ENCODE measurements around the gene NDUFS5.
"Not testable (repeated sequence)": the region's sequence is repeated elsewhere in the genome, so short reads cannot be mapped to it uniquely, and the experiment has no call there.

NDUFS5 gene
- 51.4 to 70.8 (median 56.2) reads per million in 4 donors for total RNA-seq

- DNase-seq: peak; percentile 59 to 86 (median 75)
Measured at GRCh38 chr1:39026051-39026865, at the start of gene NDUFS5. Gene NDUFS5 (plus strand): TSS chr1:39026350. CDS start chr1:39028725, 2,375 bp downstream.

GRCh38 chr1:38977399-38978244 lies 48.5 kb upstream of the NDUFS5 start:
- DNase-seq: peak; percentile 54 to 76 (median 69)

- DNase-seq: peak in 2 of 5 donors; percentile 11 to 12
Measured at GRCh38 chr1:38978245-38978542, 48.0 kb upstream of the NDUFS5 start.

GRCh38 chr1:38979380-38979779 lies 46.8 kb upstream of the NDUFS5 start:
- not testable (repeated sequence) for DNase-seq

GRCh38 chr1:38989979-38990378 lies 36.2 kb upstream of the NDUFS5 start:
- DNase-seq: no peak

- no peak for DNase-seq
Measured at GRCh38 chr1:38990386-38990737, 35.8 kb upstream of the NDUFS5 start.

GRCh38 chr1:38990738-38991637 lies 35.2 kb upstream of the NDUFS5 start, which contains the start of gene AKIRIN1:
Gene AKIRIN1 (plus strand): TSS chr1:38991276. CDS start chr1:38991381, 105 bp downstream.
- peak; percentile 85 to 97 (median 89) for DNase-seq

- no peak for DNase-seq
Measured at GRCh38 chr1:38991638-38992411, 34.3 kb upstream of the NDUFS5 start.

GRCh38 chr1:38992412-38993111 lies 33.6 kb upstream of the NDUFS5 start:
- DNase-seq: no peak

- no peak for DNase-seq
Measured at GRCh38 chr1:38994196-38994595, 32.0 kb upstream of the NDUFS5 start.

GRCh38 chr1:38997034-38997900 lies 28.9 kb upstream of the NDUFS5 start:
- DNase-seq: no peak

- no peak for DNase-seq
Measured at GRCh38 chr1:38997901-38998190, 28.3 kb upstream of the NDUFS5 start.

- DNase-seq: no peak
Measured at GRCh38 chr1:39001516-39002421, 24.4 kb upstream of the NDUFS5 start.

GRCh38 chr1:39003281-39003680 lies 22.9 kb upstream of the NDUFS5 start:
- no peak for DNase-seq

- peak in 1 of 5 donors; percentile 36 for DNase-seq
Measured at GRCh38 chr1:39003794-39004193, 22.4 kb upstream of the NDUFS5 start.

- no peak for DNase-seq
Measured at GRCh38 chr1:39006287-39006686, 19.9 kb upstream of the NDUFS5 start.

- DNase-seq: no peak
Measured at GRCh38 chr1:39006726-39007645, 19.2 kb upstream of the NDUFS5 start.

- not testable (repeated sequence) for DNase-seq
Measured at GRCh38 chr1:39014956-39015355, 11.2 kb upstream of the NDUFS5 start.
